AG09309 (cell line): ENCODE data around the gene IQSEC3.
A peak's percentile ranks its signal among the peaks of the same experiment; 100 is the strongest.
"Not testable (repeated sequence)": the region's sequence is repeated elsewhere in the genome, so short reads cannot be mapped to it uniquely, and the experiment has no call there.

Source experiments
- DNase-seq: peaks from one replicate; pipeline ENCODE4 v3.0.0-alpha.2; 2010; ENCODE audit warnings: low read depth
- H3K4me3 ChIP-seq: 2 replicates; pipeline ENCODE4 v1.5.1; 2011; ENCODE audit warnings: mild to moderate bottlenecking, low read depth, low read length, moderate library complexity; ENCODE audit not compliant: control insufficient read depth
- CTCF ChIP-seq: IDR thresholded peaks from 2 replicates; pipeline ENCODE4 v1.5.1; 2011; ENCODE audit warnings: mild to moderate bottlenecking, low read depth, low read length, inconsistent platforms; ENCODE audit not compliant: insufficient read depth, control insufficient read depth; ENCODE audit errors: missing control alignments

IQSEC3 gene

GRCh38 chr12:184811-185575 lies 118.4 kb downstream of the IQSEC3 start:
- no peak overlapping the region for H3K4me3 ChIP-seq
- TF ChIP-seq CTCF: no peak
- DNase-seq: no peak

- H3K4me3 ChIP-seq: no peak overlapping the region
- no peak for TF ChIP-seq CTCF
- DNase-seq: no peak
Observed at GRCh38 chr12:185576-185955, 119.0 kb downstream of the IQSEC3 start.

GRCh38 chr12:186006-186625 lies 119.5 kb downstream of the IQSEC3 start:
- H3K4me3 ChIP-seq: no peak overlapping the region
- no peak for DNase-seq
- no peak for TF ChIP-seq CTCF

GRCh38 chr12:187986-188909 lies 121.7 kb downstream of the IQSEC3 start:
- not testable (repeated sequence) for DNase-seq
- peak overlapping the region; percentile 42 for H3K4me3 ChIP-seq

GRCh38 chr12:188910-189621 lies 122.5 kb downstream of the IQSEC3 start:
- DNase-seq: no peak
- peak; percentile 59 for TF ChIP-seq CTCF
- peak overlapping the region; percentile 42 for H3K4me3 ChIP-seq

GRCh38 chr12:189622-189962 lies 123.0 kb downstream of the IQSEC3 start:
- no peak for DNase-seq
- no peak for TF ChIP-seq CTCF
- no peak overlapping the region for H3K4me3 ChIP-seq
